T-helper 1 cell treated with Interleukin-12 subunit alpha and Interleukin-12 subunit beta and Interleukin-4 antibody, amounts not matched to agents 30 ng/mL and 1 ng/mL, for 36 hours (primary cell): ENCODE measurements around the gene KLHDC10. TPM values are rescaled to one million over a fixed set of nuclear protein-coding genes. Genes with fewer than 3 reads are reported as not detected.
"Not testable (repeated sequence)": the region's sequence is repeated elsewhere in the genome, so short reads cannot be mapped to it uniquely, and the experiment has no call there.

Experiments used
- intact Hi-C: fragments of 100-400 bp; cut with micrococcal nuclease; formaldehyde crosslinking; loops from one replicate; pipeline ENCODE4 v1.15.1; 2024
- total RNA-seq: library from RNA; stranded (reverse); gene quantifications from 2 replicates; pipeline ENCODE4 v1.2.3, GENCODE V29; 2022

KLHDC10 gene
- total RNA-seq, 1 donor from 2014 or later: 20.4 TPM

DNA sequence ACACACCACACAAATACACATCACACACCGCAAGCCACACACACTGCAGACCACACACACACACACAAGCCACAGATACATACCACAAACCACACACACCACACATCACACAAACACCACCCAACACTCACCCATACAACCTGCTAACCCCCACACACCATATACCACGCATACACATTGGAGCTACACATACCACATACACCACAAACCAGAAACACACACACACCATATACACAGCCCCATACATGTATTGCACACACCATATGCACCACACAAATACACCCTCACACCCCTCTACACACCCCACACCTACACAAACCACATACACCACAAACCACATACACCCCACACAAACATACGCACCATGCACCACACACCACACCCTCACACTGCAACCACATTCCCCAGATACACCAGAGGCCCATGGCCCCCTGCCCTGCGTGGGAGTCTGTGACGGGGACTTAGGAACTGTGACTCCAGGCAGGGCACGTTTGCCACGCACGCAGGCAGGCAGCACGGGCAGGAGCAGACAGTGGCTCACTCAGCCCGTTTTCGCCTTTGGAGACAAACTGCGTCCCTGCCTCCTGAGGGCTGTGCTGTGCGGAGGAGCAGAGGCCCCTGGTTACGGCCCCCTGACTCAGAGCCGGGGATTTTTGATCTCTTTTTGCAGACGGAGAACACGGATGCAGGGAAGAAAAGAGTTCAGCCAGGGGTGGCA, 82.3 kb downstream of the KLHDC10 start:
- intact Hi-C loops: loop anchor here (5.0 kb wide), 1 partner anchor 80 kb away; the partner anchor contains the start of gene KLHDC10

DNA sequence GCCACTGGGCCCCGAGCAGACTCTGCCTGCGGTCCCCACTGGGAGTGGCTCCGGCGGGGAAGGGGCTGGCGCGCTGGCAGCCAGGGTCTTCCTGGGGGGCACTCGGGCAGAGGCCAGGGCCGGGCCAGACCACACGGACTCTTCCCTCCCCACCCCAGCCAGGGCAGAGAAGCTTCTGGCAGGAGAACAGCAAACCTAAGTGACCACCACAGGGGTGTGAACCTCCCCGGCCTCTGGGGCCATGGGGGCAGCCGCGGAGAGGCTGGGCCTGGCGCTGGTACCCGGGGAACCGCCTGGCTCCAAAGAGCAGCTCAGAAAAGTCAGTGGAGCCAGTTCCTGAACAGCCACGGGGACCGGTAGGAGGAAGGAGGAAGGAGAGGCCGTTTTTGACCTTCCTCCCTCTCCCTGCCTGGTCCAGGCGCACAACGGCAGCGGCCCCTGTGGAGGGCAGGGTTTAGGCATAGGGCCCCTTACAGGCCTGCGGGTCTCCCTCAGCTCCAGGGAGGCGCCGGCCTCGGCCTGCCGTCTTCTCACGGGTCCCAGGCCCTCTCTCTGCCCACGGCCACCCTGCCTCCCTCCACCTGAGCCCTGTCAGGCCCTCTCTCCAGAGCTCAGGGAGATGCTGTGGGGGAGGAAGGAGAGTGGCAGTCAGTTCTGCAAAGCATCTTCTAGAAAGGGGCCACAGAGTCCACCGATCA, 83.0 kb downstream of the KLHDC10 start:
- intact Hi-C loops: loop anchor here (5.0 kb wide), 1 partner anchor 81 kb away; the partner anchor contains the start of gene KLHDC10

DNA sequence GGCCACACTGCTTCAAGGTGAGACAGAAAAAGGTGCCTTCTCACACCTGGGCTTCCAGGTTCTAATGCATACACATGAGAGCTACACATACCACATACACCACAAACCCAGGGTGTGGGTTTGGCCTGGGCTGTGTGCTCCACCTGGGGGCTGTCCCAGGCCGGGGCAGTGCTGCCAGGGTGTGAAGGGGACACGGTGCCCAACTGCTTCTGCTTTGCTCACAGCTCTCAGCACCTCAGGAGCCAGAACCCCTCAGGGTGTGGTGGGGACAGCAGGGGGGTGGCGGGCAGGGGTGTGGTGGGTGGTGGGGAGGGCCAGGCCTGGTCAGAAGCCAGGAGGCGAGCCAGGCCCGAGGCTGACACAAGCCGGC, 83.8 kb downstream of the KLHDC10 start:
- intact Hi-C loops: loop anchor here (5.0 kb wide), 1 partner anchor 82 kb away; the partner anchor contains the start of gene KLHDC10

DNA sequence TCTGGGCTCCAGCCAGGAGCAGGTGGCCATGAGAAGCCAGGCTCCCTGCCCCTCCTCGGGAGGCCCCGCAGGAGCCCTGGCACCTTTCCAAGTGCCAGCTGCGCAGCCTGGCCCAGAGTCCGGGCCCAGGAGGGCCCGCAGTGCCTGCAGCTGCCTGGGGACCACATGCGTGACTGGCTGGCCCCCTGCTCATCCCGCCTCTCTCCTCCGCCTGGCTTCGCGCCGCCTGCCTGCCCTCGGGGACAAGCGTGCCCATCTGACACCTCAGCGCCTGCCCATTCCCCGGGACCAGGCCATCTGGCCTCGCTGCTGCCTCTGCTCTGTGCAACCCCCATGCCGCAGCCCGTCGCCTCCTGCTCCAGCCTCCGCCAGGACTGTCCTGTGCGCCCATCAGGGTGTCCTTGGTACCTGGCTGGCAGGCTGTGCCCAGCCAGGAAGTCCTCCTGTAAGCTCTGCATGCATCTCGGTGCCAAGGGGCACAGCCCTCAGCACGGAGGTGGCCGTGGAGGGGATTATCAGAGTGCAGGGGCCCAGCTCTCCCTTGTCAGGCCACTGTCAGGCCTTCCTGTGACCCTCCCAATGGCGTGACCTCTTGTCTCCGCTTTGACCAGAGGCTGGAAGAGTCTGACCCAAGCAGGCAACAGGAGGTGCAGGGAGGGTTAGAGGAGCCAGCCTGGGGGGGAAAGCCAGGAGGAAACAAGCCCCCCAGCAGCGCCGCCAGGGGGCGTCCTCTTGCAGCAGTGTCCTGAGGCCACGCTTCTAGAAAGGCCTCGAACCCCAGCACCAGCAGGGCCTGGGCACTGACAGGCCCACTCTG, 84.4 kb downstream of the KLHDC10 start:
- intact Hi-C loops: loop anchor here (5.0 kb wide), 1 partner anchor 82 kb away; the partner anchor contains the start of gene KLHDC10

DNA sequence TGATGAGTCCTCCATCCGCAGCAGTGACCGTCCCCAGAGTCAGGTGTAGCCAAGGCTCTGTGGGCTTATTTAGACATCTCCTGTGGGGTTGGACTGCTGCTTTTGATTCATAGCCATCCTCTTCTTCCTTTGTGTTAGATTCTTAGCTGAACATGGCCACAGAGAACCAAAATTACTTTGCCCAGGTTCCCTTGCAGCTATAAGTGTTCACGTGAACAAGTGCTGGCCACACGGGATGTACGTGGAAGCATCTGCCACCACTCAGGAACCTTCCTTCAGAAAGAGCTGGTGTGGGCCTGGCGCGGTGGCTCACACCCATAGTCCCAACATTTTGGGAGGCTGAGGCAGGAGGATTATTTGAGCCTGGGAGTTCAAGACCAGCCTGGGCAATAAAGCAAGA, 85.8 kb downstream of the KLHDC10 start:
- intact Hi-C loops: no loop called here

DNA sequence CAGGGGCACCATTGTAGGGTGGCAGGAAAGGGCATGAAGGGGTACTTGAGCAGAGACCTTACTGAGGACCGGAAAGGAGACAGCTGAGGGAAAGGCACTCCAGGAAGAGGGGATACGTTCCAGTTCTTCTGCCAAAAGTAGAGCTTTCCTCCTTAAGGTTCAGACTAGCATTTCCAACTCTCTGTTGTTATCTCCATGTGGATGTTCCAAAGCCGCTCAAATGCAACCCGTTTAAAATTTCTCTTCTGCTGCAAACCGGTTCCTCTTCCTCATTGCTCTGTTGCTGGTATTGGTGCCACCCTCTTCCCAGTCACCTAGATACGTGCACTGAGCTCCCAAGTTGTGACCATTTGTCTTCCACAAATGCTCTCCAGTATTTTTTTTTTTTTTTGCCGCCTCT, 87.4 kb downstream of the KLHDC10 start:
- intact Hi-C loops: no loop called here

DNA sequence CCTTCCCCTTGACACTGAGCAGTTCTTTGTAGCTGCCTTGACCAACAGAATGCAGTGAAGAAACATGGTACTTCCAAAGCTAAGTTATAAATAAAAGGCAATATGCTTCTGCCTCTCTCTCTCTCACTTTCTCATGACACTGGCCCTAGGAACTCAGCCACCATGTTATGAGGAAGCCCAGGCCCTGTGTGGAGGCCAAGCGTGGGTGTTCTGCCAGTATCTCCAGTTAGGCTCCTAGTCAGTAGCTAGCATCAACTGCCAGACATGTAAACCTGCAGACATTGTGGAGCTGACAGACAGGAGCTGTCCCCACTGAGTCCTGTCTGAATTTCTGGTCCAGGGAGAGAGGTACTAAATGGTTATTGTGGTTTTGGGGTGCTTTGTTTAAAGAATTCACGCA, 89.7 kb downstream of the KLHDC10 start:
- intact Hi-C loops: no loop called here

DNA sequence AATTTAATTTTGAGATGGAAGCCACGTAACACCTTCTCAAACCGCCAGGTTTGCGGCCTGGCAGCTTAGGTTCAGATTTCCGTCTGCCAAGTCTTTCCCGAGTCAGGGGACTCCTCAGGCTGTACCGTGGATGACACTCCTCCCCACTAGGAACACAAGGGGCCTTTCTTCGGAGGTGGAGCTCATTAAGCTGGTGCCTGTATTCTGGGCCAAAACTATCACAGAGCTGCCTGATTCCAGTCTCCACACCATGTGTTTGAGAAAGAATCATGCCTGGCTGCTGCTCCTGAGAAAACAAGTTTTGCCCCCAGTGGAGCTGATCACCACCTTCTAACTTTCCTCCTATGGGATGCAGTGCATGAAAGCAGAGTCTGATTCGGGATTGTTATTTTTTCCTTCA, 90.1 kb downstream of the KLHDC10 start:
- intact Hi-C loops: no loop called here

DNA sequence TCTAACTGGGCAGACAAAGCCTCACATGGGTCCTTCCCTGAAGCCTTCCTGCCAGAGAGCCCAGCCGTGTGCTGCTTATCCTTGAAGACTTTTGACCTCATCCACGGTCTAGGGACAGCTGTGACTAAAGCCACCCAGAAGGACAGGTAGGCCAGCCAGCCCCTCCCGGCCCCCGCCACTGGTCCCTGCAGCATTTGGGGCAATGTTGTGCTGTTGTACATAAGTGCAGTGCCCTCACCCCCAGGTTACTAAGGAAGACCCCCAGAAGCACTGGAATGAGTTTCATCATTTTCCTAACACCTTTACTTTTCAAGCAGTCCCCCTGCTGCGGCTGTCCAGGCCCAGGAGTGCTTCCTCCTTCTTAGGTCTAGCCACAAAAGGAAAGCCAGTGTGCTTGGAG, 91.9 kb downstream of the KLHDC10 start:
- intact Hi-C loops: no loop called here

DNA sequence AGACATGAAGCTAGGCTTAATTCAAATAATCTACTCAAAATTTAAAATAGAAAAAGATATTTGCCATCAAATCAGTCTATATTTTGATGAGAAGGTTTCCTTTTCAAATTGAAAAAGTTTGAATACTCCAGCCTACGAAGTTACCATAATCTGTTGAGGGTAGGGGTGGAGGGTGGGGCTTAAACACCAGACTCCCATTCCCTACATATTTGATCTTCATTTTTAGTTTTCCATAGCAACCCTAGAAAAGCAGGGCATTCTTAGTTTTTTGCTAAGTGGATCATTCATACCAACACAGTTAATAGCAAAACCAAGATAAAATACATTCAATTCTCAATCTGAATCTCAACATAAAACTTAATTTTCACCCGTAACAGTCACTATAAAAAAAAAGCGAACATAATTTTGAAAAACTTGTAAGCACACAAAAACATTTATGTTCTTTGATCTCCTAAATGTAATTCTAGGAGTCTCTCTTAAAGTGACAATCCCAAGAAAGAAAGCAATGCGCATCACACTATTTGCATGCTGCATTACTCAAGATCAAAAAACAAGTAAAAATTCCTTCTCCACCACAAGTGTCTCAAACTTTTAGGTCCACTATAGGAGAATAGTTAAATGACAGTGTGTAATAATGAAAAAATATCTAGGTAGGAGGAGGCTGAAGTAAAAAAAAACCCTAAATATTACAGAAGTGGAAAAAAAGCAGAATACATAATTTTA, 104.1 kb downstream of the KLHDC10 start:
- intact Hi-C loops: no loop called here

DNA sequence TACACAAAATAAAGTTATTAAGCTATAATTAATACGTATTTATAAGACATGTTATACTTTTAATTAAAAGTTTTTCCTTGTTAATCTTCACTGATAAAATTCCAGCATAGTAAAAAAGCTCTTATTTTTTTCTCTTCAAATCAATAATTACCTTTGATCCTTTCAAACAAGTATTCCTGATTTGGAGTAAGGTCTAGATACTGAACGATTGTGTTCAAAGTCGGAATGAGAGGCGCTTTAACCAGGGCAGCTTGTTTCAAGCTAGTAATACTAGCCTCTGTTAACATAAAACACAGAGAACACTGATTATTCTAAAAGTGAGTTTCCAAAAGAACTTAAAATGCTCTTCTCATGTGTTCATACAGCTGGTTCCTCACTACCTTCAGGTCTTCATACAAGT, 107.9 kb downstream of the KLHDC10 start:
- intact Hi-C loops: no loop called here

DNA sequence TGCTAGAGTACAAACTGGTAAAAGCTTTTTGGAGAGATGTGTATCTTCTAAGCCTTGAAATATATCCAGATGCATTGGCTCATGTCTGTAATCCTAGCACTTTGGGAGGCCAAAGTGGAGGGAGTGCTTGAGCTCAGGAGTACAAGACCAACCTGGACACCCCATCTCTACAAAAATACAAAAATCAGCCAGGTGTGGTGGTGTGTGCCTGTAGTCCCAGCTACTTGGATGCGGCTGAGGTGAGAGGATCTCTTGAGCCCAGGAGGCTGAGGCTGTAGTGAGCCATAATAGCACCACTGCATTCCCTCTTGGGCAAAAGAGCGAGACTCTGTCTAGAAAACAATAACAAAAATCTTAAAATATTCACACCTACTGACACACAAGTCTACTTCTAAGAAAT, 109.3 kb downstream of the KLHDC10 start:
- intact Hi-C loops: no loop called here

DNA sequence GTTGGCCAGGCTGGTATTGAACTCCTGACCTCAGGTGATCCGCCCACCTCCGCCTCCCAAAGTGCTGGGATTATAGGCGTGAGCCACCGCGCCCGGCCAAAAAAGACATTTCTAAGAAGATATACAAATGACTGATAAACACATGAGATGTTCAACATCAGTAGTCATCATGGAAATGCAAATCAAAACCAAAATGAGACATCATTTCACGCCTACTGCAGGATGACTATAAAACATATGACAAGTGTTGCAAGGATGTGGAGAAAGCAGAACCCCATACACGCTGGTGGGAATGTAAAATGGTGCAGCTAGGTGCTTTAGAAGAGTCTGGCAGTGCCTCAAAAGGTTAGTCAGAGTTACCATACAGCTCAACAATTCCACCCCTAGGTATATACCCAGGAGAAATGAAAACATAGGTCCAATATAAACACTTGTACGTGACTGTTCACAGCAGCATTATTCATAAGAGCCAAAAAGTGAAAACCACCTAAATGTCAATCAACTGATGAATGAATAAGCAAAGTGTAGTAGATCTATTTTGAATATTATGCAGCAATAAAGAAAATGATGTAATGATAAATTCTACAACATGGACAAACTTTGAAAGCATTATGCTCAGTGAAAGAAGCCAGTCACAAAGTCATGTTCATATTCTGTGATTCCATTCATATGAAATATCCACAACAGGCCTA, 110.4 kb downstream of the KLHDC10 start:
- intact Hi-C loops: no loop called here

DNA sequence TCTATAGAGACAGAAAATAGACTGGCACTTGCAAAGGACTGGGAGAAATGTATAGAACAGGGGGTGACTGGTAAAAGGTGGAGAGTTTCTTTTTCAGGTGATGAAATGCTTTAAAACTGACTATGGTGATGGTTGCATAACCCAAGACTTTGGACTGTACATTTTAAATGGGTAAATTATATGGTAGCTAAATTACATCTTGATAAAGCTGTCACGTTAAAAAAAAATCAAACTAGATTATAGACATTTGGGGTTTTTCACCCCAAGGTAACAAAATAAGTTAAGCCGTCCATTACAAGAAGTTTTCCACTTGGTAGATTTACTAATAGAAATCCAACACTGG, 110.9 kb downstream of the KLHDC10 start:
- intact Hi-C loops: no loop called here

DNA sequence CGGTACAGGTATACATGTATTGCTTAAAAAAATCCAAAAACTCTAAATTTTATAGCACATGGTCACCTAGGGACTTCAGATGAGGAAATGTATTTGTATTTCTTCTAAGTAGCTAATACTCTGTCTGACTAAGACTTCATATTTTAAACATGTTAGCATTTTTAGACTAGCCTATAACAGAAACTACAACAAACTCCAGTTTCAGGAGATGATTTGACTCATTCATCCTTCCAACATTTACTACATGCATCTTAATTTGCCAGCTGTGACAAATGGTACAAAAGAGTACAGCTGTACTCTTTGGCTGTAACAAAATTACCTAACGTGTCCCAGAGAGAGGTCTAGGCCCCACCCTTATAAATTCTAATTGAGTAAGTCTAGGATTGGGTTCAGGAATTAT, 112.7 kb downstream of the KLHDC10 start:
- intact Hi-C loops: no loop called here

DNA sequence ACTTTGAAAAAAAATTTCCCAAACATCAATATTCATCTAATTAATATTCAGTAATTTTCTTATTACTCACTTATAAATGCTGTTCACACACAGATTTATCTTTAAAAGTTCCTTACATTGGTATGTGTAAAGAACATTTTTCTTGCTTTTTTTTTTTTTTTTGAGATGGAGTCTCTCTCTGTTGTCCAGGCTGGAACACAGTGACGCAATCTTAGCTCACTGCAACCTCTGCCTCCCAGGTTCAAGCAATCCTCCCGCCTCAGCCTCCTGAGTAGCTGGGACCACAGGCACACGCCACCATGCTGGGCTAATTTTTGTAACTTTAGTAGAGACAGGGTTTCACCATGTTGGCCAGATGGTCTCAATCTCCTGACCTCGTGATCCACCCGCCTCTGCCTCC, 114.0 kb downstream of the KLHDC10 start:
- intact Hi-C loops: not testable (repeated sequence)

Other genes starting within 250 kb of the KLHDC10 start
- 35.8 and 37.6 TPM in 2 replicates for gene UBE2H, start 117.6 kb upstream of the KLHDC10 start, total RNA-seq
- gene ZC3HC1, start 19.2 kb upstream of the KLHDC10 start, total RNA-seq: 23.3 and 24.3 TPM in 2 replicates
- gene TMEM209, start 134.9 kb downstream of the KLHDC10 start, total RNA-seq: 42.3 and 42.8 TPM in 2 replicates
- gene SSMEM1, start 137.3 kb downstream of the KLHDC10 start, total RNA-seq: not detected in 2 replicates
- gene CPA2, start 196.3 kb downstream of the KLHDC10 start, total RNA-seq: not detected in 2 replicates
- not detected in 2 replicates for gene CPA4, start 222.6 kb downstream of the KLHDC10 start, total RNA-seq